HG03159 (cell line): Measurements from ENCODE around the gene NPIPA8.
"Not testable (repeated sequence)": the region's sequence is repeated elsewhere in the genome, so short reads cannot be mapped to it uniquely, and the experiment has no call there.

Source experiments
- ATAC-seq: cut with Tn5 transposase; IDR thresholded peaks from one replicate; pipeline ENCODE4 v1.9.1; 2021; ENCODE audit warnings: mild to moderate bottlenecking, moderate library complexity; ENCODE audit not compliant: unreplicated experiment

Gene NPIPA8

DNA sequence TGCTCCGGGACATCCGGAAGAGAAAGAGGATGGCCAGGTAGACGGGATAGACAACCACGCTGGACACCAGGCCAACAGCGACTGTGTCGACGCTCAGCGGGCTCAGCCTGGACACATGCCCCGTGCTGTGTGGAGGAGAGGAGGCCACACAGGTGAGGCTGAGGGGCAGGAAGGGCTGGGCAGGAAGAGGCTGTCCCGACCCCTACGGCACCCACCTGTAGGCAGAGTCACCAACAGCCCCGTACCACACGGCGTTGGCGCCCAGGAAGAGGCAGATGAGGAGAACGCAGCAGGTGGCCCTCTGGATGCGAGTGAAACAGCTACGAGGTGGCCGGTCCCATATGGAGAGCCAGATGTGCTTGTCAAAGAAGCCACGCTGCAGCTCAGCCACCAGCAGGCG, at the start of gene NPIPA8:
TSS of gene NPIPA8 (minus strand) at position 101 of the 400 bp plus-strand sequence. CDS start 4,074 bp downstream, outside the sequence.
- ATAC-seq: not testable (repeated sequence)

DNA sequence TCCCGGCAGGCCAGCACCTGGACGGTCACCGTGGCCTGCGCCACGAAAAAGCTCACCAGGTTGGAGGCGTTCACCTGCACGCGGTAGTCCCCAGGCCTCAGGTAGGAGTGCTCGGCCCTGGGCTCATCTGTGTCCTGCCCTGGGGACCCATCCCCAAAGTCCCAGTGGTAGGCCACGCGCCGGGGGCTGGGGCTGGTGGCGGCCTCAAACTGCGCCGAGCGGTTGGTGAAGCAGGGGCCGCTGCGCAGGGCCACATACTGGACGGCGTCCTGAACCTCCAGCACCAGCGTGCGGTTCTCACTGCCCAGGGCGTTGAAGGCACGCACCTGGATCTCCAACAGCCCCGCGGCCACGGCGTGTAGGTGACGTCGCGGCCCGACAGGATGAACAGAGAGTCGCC, 48.7 kb upstream of the NPIPA8 start:
- not testable (repeated sequence) for ATAC-seq

DNA sequence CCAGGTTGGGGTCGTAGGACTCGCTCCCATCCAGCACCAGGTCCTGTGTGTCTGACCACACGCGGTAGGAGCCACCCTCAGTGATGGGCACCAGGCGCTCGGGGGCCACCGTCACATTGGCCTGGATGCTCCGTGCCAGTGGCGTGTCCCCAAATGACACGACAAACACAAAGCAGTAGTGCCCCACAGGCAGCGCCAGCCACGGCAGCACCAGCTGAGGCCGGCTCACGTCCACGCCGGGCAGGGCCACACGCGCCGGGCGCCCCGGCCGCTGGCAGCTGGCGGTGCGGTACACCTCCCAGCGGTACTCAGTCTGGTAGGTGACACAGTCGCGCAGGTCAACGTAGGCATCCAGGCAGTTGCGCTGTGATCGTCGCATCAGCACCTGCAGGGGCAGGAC, 48.3 kb upstream of the NPIPA8 start:
- not testable (repeated sequence) for ATAC-seq

DNA sequence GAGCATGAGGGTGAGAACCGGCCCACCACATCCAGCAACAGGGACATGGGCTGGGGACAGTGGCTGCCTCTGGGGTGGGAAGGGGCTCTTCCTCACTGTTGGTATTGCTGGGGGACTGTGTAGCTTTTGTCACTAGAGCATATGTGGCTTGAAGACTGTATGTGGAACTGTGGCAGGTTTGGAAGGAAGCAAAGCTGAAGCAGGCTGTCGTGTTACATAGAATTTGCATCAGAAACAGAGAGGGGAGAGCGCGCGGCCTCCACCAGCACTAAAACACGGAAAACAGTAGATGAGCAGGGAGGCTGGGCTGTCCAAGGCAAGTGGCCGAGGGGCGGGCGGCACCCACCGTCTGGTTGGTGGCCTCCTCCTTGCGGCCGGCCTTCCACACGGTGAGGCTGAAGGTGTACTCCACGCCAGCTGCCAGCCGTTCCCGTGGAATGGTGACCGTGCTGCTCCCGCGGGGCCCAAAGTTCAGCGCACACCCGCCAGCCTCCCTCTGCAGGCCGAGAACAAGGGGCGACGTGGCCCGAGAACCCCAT, 47.6 kb upstream of the NPIPA8 start:
- not testable (repeated sequence) for ATAC-seq

DNA sequence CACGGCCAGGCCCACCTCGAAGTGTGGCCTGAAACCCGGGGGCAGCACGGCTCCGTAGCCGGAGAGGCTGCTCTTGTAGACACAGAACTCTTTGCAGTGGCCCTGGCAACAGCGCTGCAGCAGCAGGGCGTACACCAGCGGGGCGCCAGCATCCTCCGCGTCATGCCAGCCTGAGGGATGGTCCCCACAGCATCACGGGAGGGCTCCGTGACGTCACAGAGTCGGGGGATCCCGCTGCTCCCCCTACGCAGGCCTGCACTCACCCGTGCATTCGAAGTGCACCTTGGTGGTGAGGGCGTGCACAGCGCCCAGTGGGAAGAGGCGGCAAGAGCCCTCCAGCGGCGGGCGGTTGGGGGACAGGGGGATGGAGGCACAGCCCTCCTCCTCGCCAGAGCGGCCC, 46.2 kb upstream of the NPIPA8 start:
- ATAC-seq: not testable (repeated sequence)

DNA sequence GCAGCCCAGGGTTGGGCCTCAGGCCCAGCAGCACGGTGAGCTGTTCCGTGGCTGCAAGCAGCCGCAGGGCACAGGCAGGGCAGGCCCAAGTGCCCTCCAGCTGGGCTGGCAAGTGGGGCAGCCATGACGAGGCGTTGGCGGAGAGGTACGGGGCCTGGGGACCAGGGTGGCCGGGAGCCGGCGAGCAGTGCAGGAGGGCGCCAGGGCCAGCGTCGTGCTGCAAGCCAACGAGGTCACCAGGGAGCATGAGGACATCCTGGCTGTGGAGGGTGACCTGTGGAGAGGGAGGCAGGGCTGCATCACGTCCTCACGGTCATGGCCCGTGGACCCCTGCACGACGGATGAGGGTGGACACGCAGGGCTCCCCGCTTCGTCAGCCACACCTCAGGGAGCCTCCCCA, 11.2 kb upstream of the NPIPA8 start:
- not testable (repeated sequence) for ATAC-seq

DNA sequence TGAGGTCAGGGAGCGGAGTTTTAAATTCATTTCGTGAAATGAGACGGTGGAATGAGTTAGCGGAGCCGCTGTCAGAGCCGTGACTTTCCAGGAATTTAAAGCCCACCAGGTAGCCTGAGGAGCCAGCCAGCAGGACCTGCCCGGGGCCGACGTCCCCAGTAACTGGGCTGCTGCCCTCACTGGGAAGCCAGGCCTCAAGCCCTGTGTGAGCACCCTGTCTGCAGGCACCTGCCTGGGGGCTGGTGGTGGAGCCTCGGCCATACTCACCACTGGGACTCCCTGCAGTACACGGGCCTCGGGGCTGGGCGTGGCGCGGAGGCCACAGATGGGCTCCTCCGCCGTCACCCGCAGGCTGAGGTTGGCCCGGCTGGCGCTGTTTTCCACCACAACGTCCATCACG, 10.5 kb upstream of the NPIPA8 start:
- ATAC-seq: not testable (repeated sequence)

DNA sequence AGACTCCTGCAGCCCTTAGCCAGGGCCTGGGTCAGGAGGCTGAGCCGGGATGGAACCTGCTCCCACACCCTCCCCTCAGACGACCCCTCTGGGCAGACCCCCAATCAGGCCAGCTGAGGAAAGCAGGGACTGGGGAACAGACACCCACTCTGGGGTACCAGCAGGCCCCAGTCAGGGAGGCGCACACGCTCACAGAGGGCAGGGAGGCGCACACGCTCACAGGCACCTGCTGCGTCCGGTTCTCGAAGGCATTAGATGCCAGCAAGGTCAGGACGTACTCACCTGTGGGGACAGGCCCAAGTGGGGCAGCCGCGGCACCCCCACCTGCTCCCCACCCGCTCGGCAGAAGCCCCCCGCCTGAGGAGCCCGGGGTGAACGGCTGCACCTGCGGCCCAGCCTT, 8.1 kb upstream of the NPIPA8 start:
- not testable (repeated sequence) for ATAC-seq

DNA sequence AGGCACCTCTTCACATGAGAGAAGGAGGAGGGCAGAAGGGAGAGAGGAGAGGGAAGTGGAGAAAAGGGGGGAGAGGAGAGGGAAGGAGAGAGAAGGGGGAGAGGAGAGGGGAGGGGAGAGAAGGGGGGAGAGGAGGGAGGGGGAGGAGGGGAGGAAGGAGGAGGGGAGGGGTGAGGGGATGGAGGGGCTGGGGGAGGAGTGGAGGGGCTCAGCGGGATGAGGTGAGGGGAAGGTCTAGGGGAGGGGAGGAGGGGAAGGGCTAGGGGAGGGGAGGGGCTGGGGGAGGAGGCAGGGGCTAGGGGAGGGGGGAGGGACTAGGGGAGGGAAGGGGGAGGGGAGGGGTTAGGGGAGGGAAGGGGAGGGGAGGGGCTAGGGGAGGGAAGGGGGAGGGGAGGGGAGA, 5.5 kb upstream of the NPIPA8 start:
- not testable (repeated sequence) for ATAC-seq

DNA sequence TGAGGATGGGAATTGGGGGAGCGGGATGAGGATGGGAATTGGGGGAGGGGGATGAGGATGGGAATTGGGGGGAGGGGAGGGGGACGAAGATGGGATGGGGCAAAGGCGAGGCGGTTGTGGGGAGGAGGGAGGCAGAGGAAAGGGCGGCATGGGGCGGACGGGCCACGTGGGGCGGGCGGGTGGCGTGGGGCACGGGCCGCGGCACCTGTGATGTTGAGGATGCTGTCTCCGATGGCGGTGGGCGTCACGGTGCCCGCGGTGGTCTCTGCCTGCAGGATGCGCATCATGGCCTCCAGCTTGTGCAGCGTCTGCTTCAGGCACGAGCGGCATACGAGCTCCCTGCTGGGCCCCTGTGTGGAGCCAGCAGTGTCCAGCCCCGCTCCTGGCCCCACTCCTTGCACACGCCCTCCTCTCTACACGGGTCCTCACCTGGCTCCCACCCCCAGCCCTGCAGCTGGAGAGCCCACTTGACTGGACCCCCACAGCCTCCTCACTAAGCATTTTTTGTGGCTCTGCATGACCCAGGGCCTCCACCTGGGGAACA, 5.0 kb upstream of the NPIPA8 start:
- ATAC-seq: not testable (repeated sequence)

DNA sequence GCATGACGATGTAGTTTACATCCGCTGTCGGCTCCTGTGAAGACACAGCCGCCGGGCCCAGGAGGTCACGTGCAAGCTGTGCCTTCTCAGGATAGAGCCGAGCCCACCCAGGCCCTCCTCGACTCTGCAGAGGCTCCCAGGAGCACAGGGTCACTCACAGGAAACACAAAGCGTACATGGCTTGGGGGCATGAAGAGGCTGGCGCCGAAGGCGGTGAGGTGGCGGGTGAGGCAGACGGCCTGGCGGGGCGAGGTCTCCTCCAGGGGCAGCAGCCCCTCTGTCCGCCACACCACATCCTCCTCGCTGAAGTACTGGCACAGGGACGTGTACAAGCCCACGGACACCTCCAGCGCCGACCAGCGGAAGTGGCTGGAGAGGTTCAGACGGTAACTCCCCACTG, 2.7 kb upstream of the NPIPA8 start:
- ATAC-seq: not testable (repeated sequence)

DNA sequence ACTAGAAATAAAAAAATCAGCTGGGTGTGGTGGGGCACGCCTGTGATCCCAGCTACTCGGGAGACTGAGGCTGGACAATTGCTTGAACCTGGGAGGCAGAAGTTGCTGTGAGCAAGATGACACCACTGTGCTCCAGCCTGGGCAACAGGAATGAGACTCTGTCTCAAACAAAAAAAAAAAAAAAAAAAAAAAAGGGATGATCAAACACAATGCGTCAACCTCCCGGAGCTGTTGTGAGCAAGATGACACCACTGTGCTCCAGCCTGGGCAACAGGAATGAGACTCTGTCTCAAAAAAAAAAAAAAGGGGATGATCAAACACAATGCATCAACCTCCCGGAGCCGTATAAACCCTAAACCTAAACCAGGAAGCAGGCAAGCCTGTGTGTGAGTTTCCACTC, 24.7 kb downstream of the NPIPA8 start:
- ATAC-seq: not testable (repeated sequence)

DNA sequence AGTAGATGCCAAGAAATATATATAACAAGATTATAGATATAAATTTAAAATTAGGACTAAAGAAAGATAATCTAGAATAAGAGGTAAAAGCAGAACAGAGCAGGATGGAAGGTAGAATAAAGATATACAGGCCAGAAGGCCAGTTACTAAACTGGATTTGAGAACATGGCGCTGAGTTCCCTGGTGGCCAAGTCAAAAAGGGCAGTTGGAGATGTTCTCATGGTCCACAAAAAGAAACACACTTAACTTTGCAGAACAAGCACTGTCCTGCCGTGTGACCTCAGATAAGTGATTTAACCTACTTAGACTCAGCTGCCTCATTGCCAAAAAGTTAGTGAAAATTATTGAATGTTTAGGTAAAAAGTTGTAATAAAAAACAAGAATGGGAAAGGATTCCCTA, 27.4 kb downstream of the NPIPA8 start:
- not testable (repeated sequence) for ATAC-seq

DNA sequence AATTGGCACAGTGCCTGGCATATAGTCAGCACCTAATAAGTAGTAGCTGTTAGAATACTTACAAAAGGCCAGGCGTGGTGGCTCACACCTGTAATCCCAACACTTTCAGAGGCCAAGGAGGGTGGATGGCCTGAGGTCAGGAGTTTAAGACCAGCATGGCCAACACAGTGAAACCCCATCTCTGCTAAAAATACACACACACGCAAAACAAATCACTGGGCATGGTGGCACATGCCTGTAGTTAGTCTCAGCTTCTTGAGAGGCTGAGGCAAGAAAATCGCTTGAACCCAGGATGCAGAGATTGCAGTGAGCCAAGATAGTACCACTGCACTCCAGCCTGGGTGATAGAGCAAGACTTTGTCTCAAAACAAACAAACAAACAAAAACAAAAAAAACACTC, 29.3 kb downstream of the NPIPA8 start:
- ATAC-seq: not testable (repeated sequence)

DNA sequence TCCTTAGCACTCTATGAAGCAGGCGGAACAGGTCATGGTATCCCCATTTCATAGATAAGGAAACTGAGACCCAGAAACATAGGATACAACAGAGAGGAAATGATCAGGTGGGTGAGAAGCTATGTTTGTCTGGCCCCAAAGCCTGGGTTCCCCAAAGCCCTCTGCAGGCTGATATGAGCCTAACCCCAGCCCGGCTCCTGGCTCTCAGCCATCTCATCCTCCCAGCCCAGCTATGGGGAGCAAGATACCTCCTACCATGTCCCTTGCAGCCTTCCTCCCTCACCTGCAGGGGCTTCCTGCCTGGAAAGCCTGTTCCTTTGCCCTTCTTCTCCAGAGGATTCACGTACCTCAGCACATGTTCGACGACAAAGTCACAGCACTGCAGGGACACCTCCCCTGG, 30.5 kb downstream of the NPIPA8 start:
- ATAC-seq: not testable (repeated sequence)

DNA sequence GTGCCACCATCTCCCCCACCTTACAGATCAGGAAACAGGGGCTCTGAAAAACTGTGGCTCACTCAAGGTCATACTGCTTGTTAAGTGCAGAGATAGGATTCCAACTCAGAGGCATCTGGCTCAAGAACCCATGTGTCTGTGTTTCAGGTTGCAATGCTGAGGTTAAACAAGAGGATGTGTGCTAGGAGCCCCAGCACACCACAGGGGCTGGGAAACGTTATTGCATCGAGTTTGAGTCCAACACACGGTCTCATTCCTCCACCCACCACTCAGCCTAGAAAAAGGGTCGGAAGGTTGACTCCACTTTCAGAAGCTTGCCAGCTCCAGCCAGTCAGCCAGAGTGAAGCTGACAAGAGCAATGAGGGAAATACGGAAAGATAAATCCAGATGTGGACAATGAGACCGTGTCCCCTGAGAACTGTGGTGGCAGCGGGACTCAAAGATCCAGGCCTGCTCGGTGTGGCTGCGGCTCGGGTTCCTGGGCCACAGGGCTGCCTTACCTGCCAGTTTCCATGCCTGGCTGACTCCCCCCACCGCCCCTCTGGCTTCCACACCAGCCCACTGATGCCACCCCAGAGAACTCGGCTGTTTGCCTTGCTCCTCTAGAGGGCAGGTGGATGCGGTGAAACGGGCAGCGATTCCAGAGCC, 33.4 kb downstream of the NPIPA8 start:
- ATAC-seq: not testable (repeated sequence)

DNA sequence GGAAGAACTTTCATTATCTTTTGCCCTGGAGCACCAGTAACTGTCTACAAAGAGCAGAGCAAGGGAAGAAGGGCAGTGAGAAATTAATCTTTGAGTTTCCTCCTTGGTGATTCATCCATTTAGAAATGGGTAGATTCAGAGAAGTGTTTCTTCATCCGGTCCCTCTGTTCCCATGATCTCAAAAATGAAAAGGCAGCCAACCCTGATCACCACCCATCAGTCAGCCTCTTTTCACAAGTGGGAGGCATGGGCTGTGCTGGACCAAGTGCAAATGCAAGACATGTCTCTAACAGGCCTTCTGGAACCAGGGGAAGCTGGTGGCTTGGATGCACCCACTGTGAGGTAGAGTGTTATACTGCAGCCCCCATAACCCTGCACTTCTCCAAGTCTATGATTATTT, 38.8 kb downstream of the NPIPA8 start:
- not testable (repeated sequence) for ATAC-seq

DNA sequence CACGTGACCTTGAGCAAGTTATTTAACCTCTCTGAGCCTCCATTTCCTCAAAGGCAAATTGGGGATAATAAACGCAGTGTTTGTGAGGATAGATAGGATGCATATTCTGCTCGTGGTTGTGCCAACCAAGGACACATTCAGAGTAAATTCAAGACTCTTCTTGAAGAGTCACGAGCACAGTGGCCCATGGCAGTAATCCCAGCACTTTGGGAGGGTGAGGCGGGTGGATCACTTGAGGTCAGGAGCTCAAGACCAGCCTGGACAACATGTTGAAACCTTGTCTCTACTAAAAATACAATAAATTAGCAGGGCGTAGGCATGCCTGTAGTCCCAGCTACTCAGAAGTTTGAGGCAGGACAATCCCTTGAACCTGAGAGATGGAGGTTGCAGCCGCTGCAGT, 39.6 kb downstream of the NPIPA8 start:
- not testable (repeated sequence) for ATAC-seq

DNA sequence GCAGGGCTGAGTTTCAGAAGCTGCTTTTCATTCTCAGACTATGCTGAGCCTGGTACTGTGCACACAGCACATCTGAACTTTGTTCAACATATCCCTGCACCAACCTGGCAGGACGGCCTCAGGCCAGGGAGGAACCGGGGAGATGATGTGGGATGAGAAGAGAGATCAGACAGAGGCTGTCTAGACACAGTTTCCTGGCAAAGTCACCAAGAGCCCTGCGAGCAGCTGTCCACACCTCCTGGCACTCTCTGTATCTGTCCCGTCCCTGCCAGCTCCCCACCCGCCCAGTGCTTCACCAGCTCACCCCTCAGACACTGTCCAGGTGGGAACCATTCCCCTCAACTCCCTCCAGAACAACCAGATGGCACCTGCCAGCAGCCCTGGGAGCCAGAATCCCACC, 42.2 kb downstream of the NPIPA8 start:
- not testable (repeated sequence) for ATAC-seq

DNA sequence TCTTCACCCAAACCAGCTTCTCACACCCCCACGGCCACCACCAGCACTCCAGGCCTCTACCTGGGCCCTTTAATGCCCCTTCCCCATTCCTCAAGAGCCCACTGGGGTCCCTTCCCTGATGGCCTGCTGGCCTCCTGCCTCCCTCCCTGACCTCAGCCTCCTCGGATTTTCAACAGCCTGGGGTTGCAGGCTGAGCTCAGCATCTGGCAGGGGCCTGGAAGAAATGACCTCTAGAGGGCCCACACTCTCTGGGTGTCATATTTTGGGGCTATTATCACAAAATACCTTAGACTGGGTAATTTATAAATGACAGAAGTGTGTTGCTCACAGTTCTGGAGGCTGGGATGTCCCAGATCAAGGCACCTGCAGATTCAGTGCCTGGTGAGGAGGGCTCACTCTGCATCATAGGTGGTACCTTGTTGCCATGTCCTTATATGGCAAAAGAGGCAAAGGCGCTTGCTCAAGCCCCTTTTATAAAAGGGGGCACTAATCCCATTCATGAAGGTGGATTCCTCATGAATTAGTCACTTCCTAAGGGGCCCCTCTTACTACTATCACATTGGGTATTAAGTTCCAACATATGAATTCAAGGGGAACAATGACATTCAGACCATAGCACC, 43.1 kb downstream of the NPIPA8 start:
- not testable (repeated sequence) for ATAC-seq

DNA sequence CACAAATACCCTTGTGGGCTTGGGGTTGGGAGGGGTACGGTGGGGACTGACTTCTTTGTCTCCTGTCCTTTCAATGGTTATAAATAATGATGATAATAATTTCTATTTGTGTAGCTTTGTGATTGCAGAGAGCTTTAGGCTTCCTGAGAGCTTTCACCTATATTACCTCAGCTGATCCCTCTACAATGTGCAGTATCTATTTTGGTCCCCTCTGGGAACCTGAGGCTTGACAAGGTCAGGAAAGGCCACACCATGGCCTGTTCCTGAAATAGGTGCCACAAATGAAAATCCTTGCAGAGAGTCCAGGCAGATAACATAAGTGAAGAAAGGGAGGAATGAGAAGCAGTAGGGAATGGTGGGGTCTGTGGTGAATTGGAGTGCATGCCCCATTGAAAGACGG, 45.6 kb downstream of the NPIPA8 start:
- not testable (repeated sequence) for ATAC-seq

DNA sequence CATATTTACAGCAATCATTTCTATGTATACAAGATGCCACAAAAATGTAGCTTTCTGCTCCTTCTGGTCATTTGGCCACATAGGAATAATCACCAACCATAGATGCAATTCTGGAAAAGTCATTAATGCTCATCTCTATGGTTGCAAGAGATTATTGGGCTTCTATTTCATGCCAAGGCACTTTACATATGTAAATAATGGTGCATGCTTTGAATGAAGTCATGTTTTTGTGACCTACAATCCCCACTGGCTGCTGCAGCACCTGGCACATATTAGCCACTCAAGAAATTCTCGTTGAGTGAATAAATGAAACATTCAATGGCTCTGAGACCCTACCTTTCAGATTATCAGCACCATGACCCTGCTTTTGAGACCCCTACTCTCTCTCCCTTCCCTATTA, 50.2 kb downstream of the NPIPA8 start:
- ATAC-seq: not testable (repeated sequence)
